MG63 (cell line): ENCODE measurements around the gene HES4. TPM values are rescaled to one million over a fixed set of nuclear protein-coding genes. Genes with fewer than 3 reads are reported as not detected.
"Not testable (repeated sequence)": the region's sequence is repeated elsewhere in the genome, so short reads cannot be mapped to it uniquely, and the experiment has no call there.

Experiments
- DNase-seq: peaks from one replicate; pipeline ENCODE4 v3.0.0-alpha.2; 2020
- H3K27me3 ChIP-seq: fragments of 250-450 bp; sonication (Bioruptor Pico); 2 replicates; pipeline ENCODE4 v1.5.1; 2020; ENCODE audit warnings: mild to moderate bottlenecking, moderate library complexity
- H3K36me3 ChIP-seq: fragments of 250-450 bp; sonication (Bioruptor Pico); 2 replicates; pipeline ENCODE4 v1.5.1; 2020; ENCODE audit warnings: mild to moderate bottlenecking, moderate library complexity
- H3K4me3 ChIP-seq: fragments of 250-450 bp; sonication (Bioruptor Pico); 2 replicates; pipeline ENCODE4 v1.5.1; 2020; ENCODE audit warnings: mild to moderate bottlenecking, moderate library complexity
- H3K9me3 ChIP-seq: fragments of 250-450 bp; sonication (Bioruptor Pico); 2 replicates; pipeline ENCODE4 v1.5.1; 2020; ENCODE audit warnings: mild to moderate bottlenecking, moderate library complexity
- total RNA-seq: library from RNA; depleted of rRNA; stranded (reverse); fragments of >200 nt; shearing (Covaris generic); gene quantifications from 2 replicates; pipeline ENCODE4 v1.2.3, GENCODE V29; 2014; ENCODE audit warnings: low replicate concordance

HES4 gene
- total RNA-seq, 1 experiment from 2014 or later, result 25.5 TPM

- DNase-seq, result no peak
- Histone ChIP-seq H3K4me3 (no peak overlapping the region), H3K36me3 (peaks cover 3% of the 10 kb centered on the region; the same call in 1 of the 2 replicates), H3K9me3 (no peaks in the 10 kb centered on the region), H3K27me3 (no peaks in the 10 kb centered on the region)
Measured at GRCh38 chr1:1037366-1038327, 37.8 kb upstream of the HES4 start.

- Histone ChIP-seq H3K36me3 (no peaks in the 10 kb centered on the region), H3K27me3 (no peaks in the 10 kb centered on the region), H3K4me3 (no peak overlapping the region), H3K9me3 (no peaks in the 10 kb centered on the region)
- no peak for DNase-seq
Measured at GRCh38 chr1:1035291-1035943, 35.5 kb upstream of the HES4 start.

GRCh38 chr1:1034439-1034781 is 34.5 kb upstream of the HES4 start:
- H3K27me3 ChIP-seq, result no peaks in the 10 kb centered on the region
- DNase-seq, result no peak
- H3K9me3 ChIP-seq, result no peaks in the 10 kb centered on the region

GRCh38 chr1:1033731-1034438 is 34.0 kb upstream of the HES4 start:
- Histone ChIP-seq H3K36me3 (no peaks in the 10 kb centered on the region), H3K27me3 (no peaks in the 10 kb centered on the region), H3K9me3 (no peaks in the 10 kb centered on the region), H3K4me3 (no peak overlapping the region)
- DNase-seq, result no peak

More at GRCh38 chr1:1034439-1034781, 34.5 kb upstream of the HES4 start:
- Histone ChIP-seq H3K36me3 (no peaks in the 10 kb centered on the region), H3K4me3 (no peak overlapping the region)

GRCh38 chr1:1033009-1033587 is 33.2 kb upstream of the HES4 start:
- Histone ChIP-seq H3K9me3 (no peaks in the 10 kb centered on the region), H3K4me3 (no peak overlapping the region), H3K36me3 (no peaks in the 10 kb centered on the region), H3K27me3 (no peaks in the 10 kb centered on the region)
- DNase-seq, result no peak

- Histone ChIP-seq H3K36me3 (no peaks in the 10 kb centered on the region), H3K4me3 (no peak overlapping the region), H3K9me3 (no peaks in the 10 kb centered on the region), H3K27me3 (no peaks in the 10 kb centered on the region)
- no peak for DNase-seq
Measured at GRCh38 chr1:1032424-1032823, 32.5 kb upstream of the HES4 start.

- no peak overlapping the region for H3K4me3 ChIP-seq
- H3K36me3 ChIP-seq, result no peaks in the 10 kb centered on the region; the same call in 1 of the 2 replicates
- H3K27me3 ChIP-seq, result no peaks in the 10 kb centered on the region
- DNase-seq, result no peak
- H3K9me3 ChIP-seq, result no peaks in the 10 kb centered on the region
Measured at GRCh38 chr1:1031659-1032235, 31.9 kb upstream of the HES4 start.

GRCh38 chr1:1030867-1031658 is 31.2 kb upstream of the HES4 start:
- DNase-seq, H3K27me3 ChIP-seq, H3K36me3 ChIP-seq, H3K4me3 ChIP-seq, H3K9me3 ChIP-seq: not testable (repeated sequence)

GRCh38 chr1:1027791-1028190 is 27.9 kb upstream of the HES4 start:
- no peaks in the 10 kb centered on the region for H3K9me3 ChIP-seq
- no peaks in the 10 kb centered on the region for H3K27me3 ChIP-seq
- H3K4me3 ChIP-seq, result no peak overlapping the region
- DNase-seq, result no peak
- peaks cover 9% of the 10 kb centered on the region for H3K36me3 ChIP-seq

GRCh38 chr1:1026599-1027413 is 26.9 kb upstream of the HES4 start:
- DNase-seq, result no peak
- H3K4me3 ChIP-seq, result no peak overlapping the region
- H3K9me3 ChIP-seq, result no peaks in the 10 kb centered on the region
- peaks cover 11% of the 10 kb centered on the region for H3K36me3 ChIP-seq
- H3K27me3 ChIP-seq, result no peaks in the 10 kb centered on the region

GRCh38 chr1:1025730-1026129 is 25.8 kb upstream of the HES4 start:
- H3K27me3 ChIP-seq, result no peaks in the 10 kb centered on the region
- H3K36me3 ChIP-seq, result peaks cover 11% of the 10 kb centered on the region
- no peak overlapping the region for H3K4me3 ChIP-seq
- no peaks in the 10 kb centered on the region for H3K9me3 ChIP-seq
- DNase-seq, result no peak

GRCh38 chr1:1024771-1025699 is 25.1 kb upstream of the HES4 start:
- no peak overlapping the region for H3K4me3 ChIP-seq
- H3K9me3 ChIP-seq, result no peaks in the 10 kb centered on the region
- DNase-seq, result no peak
- H3K27me3 ChIP-seq, result no peaks in the 10 kb centered on the region
- peaks cover 11% of the 10 kb centered on the region for H3K36me3 ChIP-seq

GRCh38 chr1:1024149-1024770 is 24.4 kb upstream of the HES4 start:
- DNase-seq, result no peak
- Histone ChIP-seq H3K9me3 (no peaks in the 10 kb centered on the region), H3K27me3 (no peaks in the 10 kb centered on the region), H3K36me3 (peaks cover 11% of the 10 kb centered on the region), H3K4me3 (no peak overlapping the region)

GRCh38 chr1:1023700-1024099 is 23.8 kb upstream of the HES4 start:
- H3K9me3 ChIP-seq, result no peaks in the 10 kb centered on the region
- no peaks in the 10 kb centered on the region for H3K27me3 ChIP-seq
- H3K36me3 ChIP-seq, result peaks cover 11% of the 10 kb centered on the region
- no peak overlapping the region for H3K4me3 ChIP-seq
- DNase-seq, result no peak
